Natural killer cell (primary cell): ENCODE measurements around the gene EGFLAM. TPM values are rescaled to one million over a fixed set of nuclear protein-coding genes. Genes with fewer than 3 reads are reported as not detected.

ENCODE experiments used
- ATAC-seq, 3 donors: fragments of 150-1000 bp in 2 of 3; fragments of 200-7000 bp in 1 of 3; cut with Tn5 transposase; 1 replicate in 1 of 3; 2 replicates in 2 of 3; pipeline ENCODE4 v1.10.0; 2021; ENCODE audit warnings: mild to moderate bottlenecking in 2 of 3, moderate library complexity in 2 of 3
- DNase-seq, 2 donors: peaks; one replicate each; pipeline versions ENCODE4 v3.0.0 to v3.0.0-alpha.2; 2013 to 2021; ENCODE audit warnings: mixed read lengths in 1 of 2
- H3K27ac ChIP-seq: one replicate; pipeline ENCODE4 v1.5.1; 2013; ENCODE audit warnings: mild to moderate bottlenecking, low read length
- H3K27me3 ChIP-seq: one replicate; pipeline ENCODE4 v1.6.1; 2013; ENCODE audit warnings: low read length; ENCODE audit not compliant: control insufficient read depth, insufficient read depth
- H3K36me3 ChIP-seq: one replicate; pipeline ENCODE4 v1.6.1; 2013; ENCODE audit warnings: low read length; ENCODE audit not compliant: control insufficient read depth, insufficient read depth
- H3K4me1 ChIP-seq: one replicate; pipeline ENCODE4 v1.6.1; 2013; ENCODE audit warnings: low read length; ENCODE audit not compliant: control insufficient read depth, insufficient read depth
- H3K4me3 ChIP-seq: one replicate; pipeline ENCODE4 v1.5.1; 2013; ENCODE audit warnings: low read length
- H3K9me3 ChIP-seq: one replicate; pipeline ENCODE4 v1.6.1; 2013; ENCODE audit warnings: low read length; ENCODE audit not compliant: control insufficient read depth, insufficient read depth
- H3K27ac Mint-ChIP-seq, 2 donors: one replicate each; pipeline ENCODE4 v1.8.0; 2022; ENCODE audit warnings: mild to moderate bottlenecking in 2 of 2, mixed read lengths in 2 of 2, moderate library complexity in 1 of 2
- H3K27me3 Mint-ChIP-seq, 2 donors: one replicate each; pipeline ENCODE4 v1.8.0; 2022; ENCODE audit warnings: low read depth in 2 of 2, mixed read lengths in 2 of 2
- H3K36me3 Mint-ChIP-seq: one replicate; pipeline ENCODE4 v1.8.0; 2022; ENCODE audit warnings: mixed read lengths
- H3K4me1 Mint-ChIP-seq, 2 donors: one replicate each; pipeline ENCODE4 v1.8.0; 2022; ENCODE audit warnings: mixed read lengths in 2 of 2
- H3K4me3 Mint-ChIP-seq: one replicate; pipeline ENCODE4 v1.8.0; 2022; ENCODE audit warnings: mild to moderate bottlenecking, moderate library complexity, mixed read lengths
- H3K9me3 Mint-ChIP-seq, 2 donors: one replicate each; pipeline ENCODE4 v1.8.0; 2022; ENCODE audit warnings: mixed read lengths in 2 of 2
- WGBS: methylation state at CpG from one replicate; pipeline ENCODE4 v1.1.7; 2013; ENCODE audit warnings: missing lambda C conversion rate; ENCODE audit not compliant: insufficient coverage; 5-methylcytosine and 5-hydroxymethylcytosine counted together
- intact Hi-C: fragments of 100-400 bp; cut with micrococcal nuclease; formaldehyde crosslinking; loops from one replicate; pipeline ENCODE4 v1.14.2; 2022
- total RNA-seq, 4 donors: library from RNA; stranded (reverse); fragments of 120-200 nt in 1 of 4; gene quantifications; one replicate each; pipeline versions ENCODE4 v1.2.3 to v1.2.4, GENCODE V29; 2013 to 2022
- TF ChIP-seq, protein P1 (sequence below): fragments of 200-600 bp; IDR thresholded peaks from one replicate; pipeline ENCODE4 v1.8.0; 2022; ENCODE audit warnings: antibody characterized with exemption

Gene EGFLAM
- total RNA-seq, 3 donors from 2014 or later (not counting 1 experiment from before 2014, with no cell fraction given) = not detected

DNA sequence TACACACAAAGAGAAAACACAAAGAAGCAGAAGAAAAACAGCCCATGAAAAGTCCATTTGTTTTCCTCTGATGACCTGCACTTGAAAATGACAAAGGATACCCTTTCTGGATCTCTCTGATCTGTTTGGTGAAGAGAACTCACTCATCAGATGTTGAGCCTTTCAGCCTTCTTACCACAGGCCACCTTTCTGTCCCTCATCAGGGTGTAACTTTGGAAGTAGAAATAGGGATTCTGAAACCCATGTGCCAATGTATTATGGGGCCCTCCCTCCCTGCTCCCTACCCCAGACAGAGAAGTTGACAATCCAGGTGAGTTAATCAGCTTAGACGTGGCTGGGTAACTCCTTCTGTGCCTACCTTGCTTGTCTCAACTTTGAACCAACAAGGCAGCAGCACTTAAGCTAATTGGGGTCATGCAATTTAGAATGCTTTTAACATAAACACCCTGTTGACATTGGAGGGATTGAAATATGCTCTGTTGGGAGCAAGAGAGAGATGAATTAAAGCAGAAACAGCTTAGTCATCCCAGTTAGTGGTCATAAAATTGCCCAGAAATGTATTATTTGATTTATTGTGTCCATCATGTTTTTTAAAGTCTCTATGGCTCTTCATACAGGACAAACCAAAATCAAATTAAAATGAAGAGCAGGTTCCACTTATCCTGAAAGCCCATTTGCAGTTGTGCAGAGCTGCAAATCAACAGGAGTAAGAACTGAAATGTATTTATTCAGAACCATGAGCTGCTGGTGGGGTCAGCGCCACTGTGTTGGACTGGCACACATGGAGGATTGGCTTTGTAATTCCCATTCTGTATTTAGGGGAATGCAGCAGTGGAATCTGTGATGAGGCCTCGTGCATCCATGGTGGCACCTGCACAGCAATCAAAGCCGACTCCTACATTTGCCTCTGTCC, 166.0 kb downstream of the EGFLAM start:
- no peaks in the 10 kb centered on the region for H3K36me3 Mint-ChIP-seq
- no peak overlapping the region for H3K27ac Mint-ChIP-seq
- no peaks in the 10 kb centered on the region for H3K4me1 ChIP-seq
- H3K27ac ChIP-seq = no peak overlapping the region
- H3K36me3 ChIP-seq = no peaks in the 10 kb centered on the region
- WGBS = 88% methylated on average over 4 of the region's 4 CpGs
- no peaks in the 10 kb centered on the region for H3K4me1 Mint-ChIP-seq
- intact Hi-C loops = no loop called here
- no peaks in the 10 kb centered on the region for H3K9me3 Mint-ChIP-seq
- H3K27me3 Mint-ChIP-seq = peaks cover 18 to 52% of the 10 kb centered on the region in 2 donors
- no peak overlapping the region for H3K4me3 ChIP-seq
- TF ChIP-seq, protein P1, sequence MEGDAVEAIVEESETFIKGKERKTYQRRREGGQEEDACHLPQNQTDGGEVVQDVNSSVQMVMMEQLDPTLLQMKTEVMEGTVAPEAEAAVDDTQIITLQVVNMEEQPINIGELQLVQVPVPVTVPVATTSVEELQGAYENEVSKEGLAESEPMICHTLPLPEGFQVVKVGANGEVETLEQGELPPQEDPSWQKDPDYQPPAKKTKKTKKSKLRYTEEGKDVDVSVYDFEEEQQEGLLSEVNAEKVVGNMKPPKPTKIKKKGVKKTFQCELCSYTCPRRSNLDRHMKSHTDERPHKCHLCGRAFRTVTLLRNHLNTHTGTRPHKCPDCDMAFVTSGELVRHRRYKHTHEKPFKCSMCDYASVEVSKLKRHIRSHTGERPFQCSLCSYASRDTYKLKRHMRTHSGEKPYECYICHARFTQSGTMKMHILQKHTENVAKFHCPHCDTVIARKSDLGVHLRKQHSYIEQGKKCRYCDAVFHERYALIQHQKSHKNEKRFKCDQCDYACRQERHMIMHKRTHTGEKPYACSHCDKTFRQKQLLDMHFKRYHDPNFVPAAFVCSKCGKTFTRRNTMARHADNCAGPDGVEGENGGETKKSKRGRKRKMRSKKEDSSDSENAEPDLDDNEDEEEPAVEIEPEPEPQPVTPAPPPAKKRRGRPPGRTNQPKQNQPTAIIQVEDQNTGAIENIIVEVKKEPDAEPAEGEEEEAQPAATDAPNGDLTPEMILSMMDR = no peak
- no peaks in the 10 kb centered on the region for H3K9me3 ChIP-seq
- H3K27me3 ChIP-seq = peaks cover 6% of the 10 kb centered on the region
- DNase-seq (no peak), ATAC-seq (no peak)
- H3K4me3 Mint-ChIP-seq = no peak overlapping the region

DNA sequence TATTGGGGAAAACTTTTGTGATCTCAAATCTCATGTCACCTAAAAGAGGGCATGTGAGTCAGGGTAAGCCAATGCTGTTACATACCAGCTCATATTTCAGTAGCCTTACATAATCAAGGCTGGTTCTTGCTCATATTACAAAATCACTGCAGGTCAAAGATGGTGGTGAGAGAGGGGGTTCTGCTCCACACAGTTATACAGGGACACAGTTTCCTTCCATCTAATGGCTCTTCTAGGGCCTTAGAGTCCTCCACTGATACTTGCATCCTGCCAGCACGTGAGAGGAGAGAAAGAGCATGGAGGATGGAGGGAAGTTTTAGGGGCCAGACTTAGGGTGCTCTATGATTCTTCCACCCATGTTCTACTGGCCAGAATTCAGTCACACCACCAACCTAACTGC, 168.1 kb downstream of the EGFLAM start:
- no peaks in the 10 kb centered on the region for H3K36me3 ChIP-seq
- ATAC-seq (no peak), DNase-seq (no peak)
- H3K4me1 Mint-ChIP-seq = no peaks in the 10 kb centered on the region
- intact Hi-C loops = no loop called here
- no peaks in the 10 kb centered on the region for H3K9me3 Mint-ChIP-seq
- H3K4me1 ChIP-seq = no peaks in the 10 kb centered on the region
- H3K27me3 Mint-ChIP-seq = peaks cover 20 to 37% of the 10 kb centered on the region in 2 donors
- peaks cover 6% of the 10 kb centered on the region for H3K27me3 ChIP-seq
- no CpG with 5 or more reads among the region's 1 CpG for WGBS
- H3K27ac Mint-ChIP-seq = no peak overlapping the region
- H3K9me3 ChIP-seq = no peaks in the 10 kb centered on the region
- no peaks in the 10 kb centered on the region for H3K36me3 Mint-ChIP-seq
- no peak overlapping the region for H3K27ac ChIP-seq
- H3K4me3 Mint-ChIP-seq = no peak overlapping the region
- TF ChIP-seq, protein P1 = no peak
- no peak overlapping the region for H3K4me3 ChIP-seq

DNA sequence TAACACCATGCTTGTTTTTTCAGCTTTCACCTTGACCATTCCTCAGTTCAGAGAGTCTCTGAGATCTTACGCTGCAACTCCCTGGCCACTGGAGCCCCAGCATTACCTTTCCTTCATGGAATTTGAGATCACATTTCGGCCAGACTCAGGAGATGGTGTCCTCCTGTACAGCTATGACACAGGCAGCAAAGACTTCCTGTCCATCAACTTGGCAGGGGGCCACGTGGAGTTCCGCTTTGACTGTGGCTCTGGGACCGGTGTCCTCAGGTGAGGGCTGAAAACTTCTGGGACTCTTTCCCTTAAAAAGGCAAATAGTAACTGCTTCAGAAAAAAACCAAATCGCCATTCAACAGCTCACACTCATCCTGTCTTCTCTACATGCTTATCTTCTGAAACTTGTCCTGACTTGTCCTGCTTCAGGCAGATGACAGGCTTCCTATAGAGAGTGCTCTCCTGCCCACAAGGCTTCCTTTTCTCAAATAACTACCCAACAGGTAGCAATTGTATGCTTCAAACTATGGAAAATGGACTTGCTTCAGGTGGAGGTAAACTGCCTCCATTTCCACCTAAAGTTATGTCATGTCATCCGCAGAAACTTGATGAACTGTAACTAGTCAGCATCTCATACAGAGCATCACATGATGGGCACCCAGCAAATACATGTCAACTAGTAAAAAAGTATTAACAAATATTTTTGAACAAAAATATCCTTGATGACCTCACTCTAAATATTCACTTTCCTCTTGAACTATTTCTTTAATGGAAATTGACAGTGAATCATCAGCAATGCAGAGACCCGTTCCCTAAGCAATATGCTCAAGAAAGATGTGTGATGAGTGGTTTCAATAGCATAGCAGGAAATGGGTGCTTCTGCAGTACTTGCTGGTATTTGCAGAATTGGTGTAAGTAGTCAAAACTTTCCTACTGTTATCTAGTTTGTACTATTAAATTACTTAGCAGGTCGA, 168.9 kb downstream of the EGFLAM start:
- Mint-ChIP-seq H3K9me3 (no peaks in the 10 kb centered on the region), H3K27me3 (peaks cover 21 to 43% of the 10 kb centered on the region in 2 donors), H3K4me3 (no peak overlapping the region), H3K27ac (no peak overlapping the region), H3K36me3 (no peaks in the 10 kb centered on the region), H3K4me1 (no peaks in the 10 kb centered on the region)
- Histone ChIP-seq H3K27ac (no peak overlapping the region), H3K27me3 (peaks cover 6% of the 10 kb centered on the region), H3K9me3 (no peaks in the 10 kb centered on the region), H3K4me1 (no peaks in the 10 kb centered on the region), H3K36me3 (no peaks in the 10 kb centered on the region), H3K4me3 (no peak overlapping the region)
- ATAC-seq (no peak), DNase-seq (no peak)
- TF ChIP-seq, protein P1 = no peak
- WGBS = 74% methylated on average over 9 of the region's 9 CpGs
- intact Hi-C loops = no loop called here
